HG03469 (cell line): ENCODE data around the gene SMIM36.
"Not testable (repeated sequence)": the region's sequence is repeated elsewhere in the genome, so short reads cannot be mapped to it uniquely, and the experiment has no call there.

Experiments used
- ATAC-seq: cut with Tn5 transposase; IDR thresholded peaks from one replicate; pipeline ENCODE4 v1.9.1; 2021; ENCODE audit warnings: mild to moderate bottlenecking, moderate library complexity, moderate number of reproducible peaks; ENCODE audit not compliant: unreplicated experiment

SMIM36 gene

GRCh38 chr17:55510986-55511721 lies at the start of gene SMIM36:
Gene SMIM36, minus strand, starts transcription at chr17:55511452.
- no peak for ATAC-seq

- ATAC-seq: no peak
Measured at GRCh38 chr17:55555772-55556171, 44.5 kb upstream of the SMIM36 start.

GRCh38 chr17:55549140-55549539 lies 37.9 kb upstream of the SMIM36 start:
- ATAC-seq: no peak

GRCh38 chr17:55546991-55547664 lies 35.9 kb upstream of the SMIM36 start:
- no peak for ATAC-seq

GRCh38 chr17:55546481-55546880 lies 35.2 kb upstream of the SMIM36 start:
- ATAC-seq: no peak

- no peak for ATAC-seq
Measured at GRCh38 chr17:55545806-55546205, 34.6 kb upstream of the SMIM36 start.

GRCh38 chr17:55543709-55544108 lies 32.5 kb upstream of the SMIM36 start:
- ATAC-seq: no peak

GRCh38 chr17:55540414-55541091 lies 29.3 kb upstream of the SMIM36 start:
- ATAC-seq: no peak

- ATAC-seq: no peak
Measured at GRCh38 chr17:55536205-55536604, 25.0 kb upstream of the SMIM36 start.

GRCh38 chr17:55533608-55534007 lies 22.4 kb upstream of the SMIM36 start:
- no peak for ATAC-seq

- no peak for ATAC-seq
Measured at GRCh38 chr17:55532670-55533069, 21.4 kb upstream of the SMIM36 start.

GRCh38 chr17:55531053-55531728 lies 19.9 kb upstream of the SMIM36 start:
- ATAC-seq: no peak

- no peak for ATAC-seq
Measured at GRCh38 chr17:55530064-55530463, 18.8 kb upstream of the SMIM36 start.

- no peak for ATAC-seq
Measured at GRCh38 chr17:55527540-55528118, 16.4 kb upstream of the SMIM36 start.

GRCh38 chr17:55524440-55525220 lies 13.4 kb upstream of the SMIM36 start:
- ATAC-seq: no peak

GRCh38 chr17:55523032-55523431 lies 11.8 kb upstream of the SMIM36 start:
- not testable (repeated sequence) for ATAC-seq

GRCh38 chr17:55521186-55521585 lies 9.9 kb upstream of the SMIM36 start:
- ATAC-seq: no peak

- ATAC-seq: no peak
Measured at GRCh38 chr17:55520402-55520801, 9.2 kb upstream of the SMIM36 start.

GRCh38 chr17:55518510-55518909 lies 7.3 kb upstream of the SMIM36 start:
- no peak for ATAC-seq

- ATAC-seq: peak; percentile 48
Measured at GRCh38 chr17:55513885-55514590, 2.8 kb upstream of the SMIM36 start.
